Chondrocyte (in vitro differentiated cells): Measurements from ENCODE around the gene MTHFD2. TPM values are rescaled to one million over a fixed set of nuclear protein-coding genes. Genes with fewer than 3 reads are reported as not detected.
A peak's percentile ranks its signal among the peaks of the same experiment; 100 is the strongest.

Experiments
- DNase-seq: peaks from one replicate; pipeline ENCODE4 v3.0.0; 2021; ENCODE audit warnings: mixed read lengths, low spot score
- H3K27ac Mint-ChIP-seq: one replicate; pipeline ENCODE4 v1.8.0; 2021; ENCODE audit warnings: mild to moderate bottlenecking, moderate library complexity, mixed read lengths; ENCODE audit not compliant: unreplicated experiment
- H3K27me3 Mint-ChIP-seq: 2 replicates; pipeline ENCODE4 v1.8.0; 2021; ENCODE audit warnings: low read depth, mixed read lengths
- H3K36me3 Mint-ChIP-seq: 2 replicates; pipeline ENCODE4 v1.8.0; 2021; ENCODE audit warnings: low read depth, mixed read lengths
- H3K4me1 Mint-ChIP-seq: 2 replicates; pipeline ENCODE4 v1.8.0; 2021; ENCODE audit warnings: low read depth, mild to moderate bottlenecking, mixed read lengths
- H3K4me3 Mint-ChIP-seq: one replicate; pipeline ENCODE4 v1.8.0; 2021; ENCODE audit warnings: mild to moderate bottlenecking, moderate library complexity, mixed read lengths; ENCODE audit not compliant: unreplicated experiment
- H3K9me3 Mint-ChIP-seq: 2 replicates; pipeline ENCODE4 v1.8.0; 2021; ENCODE audit warnings: low read depth, mixed read lengths
- CTCF ChIP-seq: fragments of 200-600 bp; sonication (generic); IDR thresholded peaks from 2 replicates; pipeline ENCODE4 v1.5.0; 2021; ENCODE audit warnings: antibody characterized with exemption, mild to moderate bottlenecking, moderate library complexity
- total RNA-seq: library from RNA; stranded (reverse); gene quantifications from 3 replicates; pipeline ENCODE4 v1.2.1, GENCODE V29; 2021

MTHFD2 gene
- total RNA-seq, 1 donor from 2014 or later = 363 TPM

- no peaks in the 10 kb centered on the region for H3K9me3 Mint-ChIP-seq
- H3K27me3 Mint-ChIP-seq = peaks cover 3% of the 10 kb centered on the region
- peaks cover 3% of the 10 kb centered on the region for H3K36me3 Mint-ChIP-seq
- no peak overlapping the region for H3K27ac Mint-ChIP-seq
- TF ChIP-seq CTCF = no peak
- H3K4me3 Mint-ChIP-seq = no peak overlapping the region
- peaks cover 4% of the 10 kb centered on the region for H3K4me1 Mint-ChIP-seq
- DNase-seq = no peak
Measured at GRCh38 chr2:74264281-74264680, 65.9 kb downstream of the MTHFD2 start.

GRCh38 chr2:74267068-74267467 lies 68.7 kb downstream of the MTHFD2 start:
- Mint-ChIP-seq H3K27ac (no peak overlapping the region), H3K36me3 (peaks cover 6% of the 10 kb centered on the region), H3K9me3 (no peaks in the 10 kb centered on the region), H3K27me3 (peaks cover 11% of the 10 kb centered on the region), H3K4me3 (no peak overlapping the region), H3K4me1 (no peaks in the 10 kb centered on the region)
- TF ChIP-seq CTCF = peak; percentile 23
- DNase-seq = no peak

Other genes with a start within 250 kb of the MTHFD2 start
- 13.1 to 32.2 TPM (median 31.8 TPM) in 3 replicates for gene TET3, start 213.7 kb upstream of the MTHFD2 start, total RNA-seq
- 27.4 to 46.4 TPM (median 27.8 TPM) in 3 replicates for gene BOLA3, start 50.7 kb upstream of the MTHFD2 start, total RNA-seq
- 78.3 to 96.1 TPM (median 81.0 TPM) in 3 replicates for gene MOB1A, start 19.7 kb upstream of the MTHFD2 start, total RNA-seq
- 0.65 to 2.2 TPM (median 1.2 TPM) in 3 replicates for gene SLC4A5, start 144.8 kb downstream of the MTHFD2 start, total RNA-seq
- 157 to 167 TPM (median 161 TPM) in 3 replicates for gene DCTN1, start 181.7 kb downstream of the MTHFD2 start, total RNA-seq
- gene C2orf81, start 223.0 kb downstream of the MTHFD2 start, total RNA-seq = 1.3 to 3.4 TPM (median 1.5 TPM) in 3 replicates
- gene WDR54, start 223.1 kb downstream of the MTHFD2 start, total RNA-seq = 10.4 to 11.2 TPM (median 11.0 TPM) in 3 replicates
- gene RTKN, start 243.3 kb downstream of the MTHFD2 start, total RNA-seq = 18.3 to 32.4 TPM (median 20.4 TPM) in 3 replicates